Spleen (tissue), 13 donors: Measurements from ENCODE around the gene TEX13B. TPM values are rescaled to one million over a fixed set of nuclear protein-coding genes. Genes with fewer than 3 reads are reported as not detected.

Experiments
- DNase-seq: peaks from one replicate; pipeline ENCODE4 v3.0.0-alpha.2; 2020
- H3K27ac ChIP-seq, 8 donors: fragments of 200-600 bp; sonication (generic) in 7 of 8; 1 replicate in 4 of 8; 2 replicates in 4 of 8; pipeline versions ENCODE4 v1.5.0 to v1.8.0; 2016 to 2021; ENCODE audit warnings: inconsistent platforms in 4 of 8, mild to moderate bottlenecking in 4 of 8, moderate library complexity in 1 of 8
- H3K27me3 ChIP-seq, 7 donors: fragments of 200-600 bp; sonication (generic) in 6 of 7; replicated peaks in 1 of 7; 1 replicate in 4 of 7; 2 replicates in 3 of 7; pipeline versions ENCODE4 v1.5.0 to v1.8.0; 2016 to 2021; ENCODE audit warnings: inconsistent platforms in 3 of 7, mild to moderate bottlenecking in 1 of 7
- H3K36me3 ChIP-seq, 6 donors: fragments of 200-600 bp; sonication (generic) in 5 of 6; 1 replicate in 4 of 6; 2 replicates in 2 of 6; pipeline versions ENCODE4 v1.5.0 to v1.8.0; 2016 to 2021; ENCODE audit warnings: inconsistent platforms in 2 of 6
- H3K4me1 ChIP-seq, 6 donors: fragments of 200-600 bp; sonication (generic) in 5 of 6; 1 replicate in 3 of 6; 2 replicates in 3 of 6; pipeline versions ENCODE4 v1.5.0 to v1.8.0; 2016 to 2021; ENCODE audit warnings: inconsistent platforms in 3 of 6
- H3K4me3 ChIP-seq, 8 donors: fragments of 200-600 bp; sonication (generic) in 7 of 8; 1 replicate in 4 of 8; 2 replicates in 4 of 8; pipeline versions ENCODE4 v1.5.0 to v1.8.0; 2016 to 2021; ENCODE audit warnings: inconsistent platforms in 4 of 8, mild to moderate bottlenecking in 4 of 8, moderate library complexity in 2 of 8
- H3K9me3 ChIP-seq, 8 donors: fragments of 200-600 bp; sonication (generic) in 7 of 8; 1 replicate in 4 of 8; 2 replicates in 4 of 8; pipeline versions ENCODE4 v1.5.0 to v1.8.0; 2016 to 2021; ENCODE audit warnings: inconsistent platforms in 4 of 8
- POLR2A ChIP-seq, 3 donors: fragments of 450-650 bp; IDR thresholded peaks; one replicate each; pipeline ENCODE4 v1.5.1; 2017; ENCODE audit warnings: antibody characterized with exemption in 3 of 3, mild to moderate bottlenecking in 1 of 3
- POLR2AphosphoS5 ChIP-seq, 3 donors: sonication (generic); formaldehyde crosslinking; IDR thresholded peaks; one replicate each; pipeline ENCODE4 v1.5.1; 2017; ENCODE audit warnings: antibody characterized with exemption in 3 of 3
- WGBS, 5 donors: extraction: QIAGEN DNeasy Blood & Tissue Kit in 3 of 5; methylation state at CpG; one replicate each; pipeline versions ENCODE4 v1.1.5 to v1.1.7; 2013 to 2018; 5-methylcytosine and 5-hydroxymethylcytosine counted together
- intact Hi-C: fragments of 100-400 bp; cut with DNase I; formaldehyde crosslinking; loops from one replicate; pipeline ENCODE4 v1.15.0; 2023; ENCODE audit warnings: low total_unique reads
- long read RNA-seq, 2 donors: transcript quantifications; one replicate each; lab custom pipeline, GENCODE V29; 2026
- polyA plus RNA-seq, 3 donors: library from polyadenylated mRNA; stranded (reverse); fragments of 200-250 nt; gene quantifications; one replicate each; pipeline ENCODE4 v1.2.1, GENCODE V29; 2013
- total RNA-seq, 7 donors: library from RNA; depleted of rRNA in 3 of 7; stranded (reverse); fragments of >200 nt in 3 of 7; fragmentation: NEBNext Ultra II Directional in 4 of 7; extraction: Animal tissue kit (Norgen Biotek cat#: 25700) in 4 of 7; gene quantifications; one replicate each; pipeline versions ENCODE4 v1.1.0 to v1.2.1, GENCODE V29; 2016 to 2021
- TF ChIP-seq, protein P1 (sequence below), 11 experiments: fragments of 200-600 bp in 7 of 11; fragments of 450-650 bp in 4 of 11; sonication (generic) in 4 of 11; IDR thresholded peaks in 8 of 11; conservative IDR thresholded peaks in 3 of 11; 1 replicate in 7 of 11; 2 replicates in 4 of 11; pipeline versions ENCODE4 v1.4.0 to v1.8.0; 2016 to 2021; ENCODE audit warnings: antibody characterized with exemption in 11 of 11, inconsistent platforms in 4 of 11, mild to moderate bottlenecking in 1 of 11
- donor health status: healthy with polysubstance abuse.
- donor health status: DM: no; HTN: no; CAD: no; lungs with moderate emphysema.
- donor health status: DM: no; HTN: no; CAD: no.
- donor health status: Bipolar disorder and iron deficiency.
- donor health status: healthy.
- donor health status: DM: no; HTN: no; CAD: no.
- donor health status: DM: yes; HTN: yes; CAD: no.

Gene TEX13B, protein sequence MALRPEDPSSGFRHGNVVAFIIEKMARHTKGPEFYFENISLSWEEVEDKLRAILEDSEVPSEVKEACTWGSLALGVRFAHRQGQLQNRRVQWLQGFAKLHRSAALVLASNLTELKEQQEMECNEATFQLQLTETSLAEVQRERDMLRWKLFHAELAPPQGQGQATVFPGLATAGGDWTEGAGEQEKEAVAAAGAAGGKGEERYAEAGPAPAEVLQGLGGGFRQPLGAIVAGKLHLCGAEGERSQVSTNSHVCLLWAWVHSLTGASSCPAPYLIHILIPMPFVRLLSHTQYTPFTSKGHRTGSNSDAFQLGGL
- total RNA-seq, result not detected
- not detected for polyA plus RNA-seq
- long read RNA-seq, donor 1, result 0 reads
- long read RNA-seq, donor 2, result 0 reads

GRCh38 chrX:107982356-107982755 lies at the start of gene TEX13B:
Gene TEX13B, minus strand, starts transcription at chrX:107982370. Its CDS starts 243 bp downstream, at chrX:107982127.
- intact Hi-C loops, result no loop called here
- Histone ChIP-seq H3K4me3 (no peak within 1 kb of the TSS), H3K36me3 (no peaks in the 10 kb centered on the region), H3K27me3 (peaks cover 0 to 8% (median 0%) of the 10 kb centered on the region in 7 donors), H3K27ac (no peak within 1 kb of the TSS), H3K9me3 (no peaks in the 10 kb centered on the region), H3K4me1 (no peaks in the 10 kb centered on the region)
- no peak for DNase-seq
- WGBS, 5 donors, result 65 to 98% (median 87%) methylated on average over 5 to 6 of the region's 6 CpGs
- TF ChIP-seq POLR2AphosphoS5 (IDR thresholded peaks at IDR 0.05), result no peak
- TF ChIP-seq POLR2A (IDR thresholded peaks at IDR 0.05), result no peak
- TF ChIP-seq, protein P1, sequence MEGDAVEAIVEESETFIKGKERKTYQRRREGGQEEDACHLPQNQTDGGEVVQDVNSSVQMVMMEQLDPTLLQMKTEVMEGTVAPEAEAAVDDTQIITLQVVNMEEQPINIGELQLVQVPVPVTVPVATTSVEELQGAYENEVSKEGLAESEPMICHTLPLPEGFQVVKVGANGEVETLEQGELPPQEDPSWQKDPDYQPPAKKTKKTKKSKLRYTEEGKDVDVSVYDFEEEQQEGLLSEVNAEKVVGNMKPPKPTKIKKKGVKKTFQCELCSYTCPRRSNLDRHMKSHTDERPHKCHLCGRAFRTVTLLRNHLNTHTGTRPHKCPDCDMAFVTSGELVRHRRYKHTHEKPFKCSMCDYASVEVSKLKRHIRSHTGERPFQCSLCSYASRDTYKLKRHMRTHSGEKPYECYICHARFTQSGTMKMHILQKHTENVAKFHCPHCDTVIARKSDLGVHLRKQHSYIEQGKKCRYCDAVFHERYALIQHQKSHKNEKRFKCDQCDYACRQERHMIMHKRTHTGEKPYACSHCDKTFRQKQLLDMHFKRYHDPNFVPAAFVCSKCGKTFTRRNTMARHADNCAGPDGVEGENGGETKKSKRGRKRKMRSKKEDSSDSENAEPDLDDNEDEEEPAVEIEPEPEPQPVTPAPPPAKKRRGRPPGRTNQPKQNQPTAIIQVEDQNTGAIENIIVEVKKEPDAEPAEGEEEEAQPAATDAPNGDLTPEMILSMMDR (IDR thresholded peaks at IDR 0.05 in 8 of 11, conservative IDR thresholded peaks at IDR 0.05 in 3 of 11), result no peak

GRCh38 chrX:108029928-108030711 lies 48.0 kb upstream of the TEX13B start:
- Histone ChIP-seq H3K36me3 (no peaks in the 10 kb centered on the region), H3K4me3 (no peak overlapping the region), H3K4me1 (no peaks in the 10 kb centered on the region), H3K27me3 (peaks cover 0 to 21% (median 0%) of the 10 kb centered on the region in 7 donors), H3K9me3 (no peaks in the 10 kb centered on the region), H3K27ac (no peak overlapping the region)
- WGBS, 5 donors, result 72 to 80% (median 73%) methylated on average over 5 of the region's 5 CpGs
- TF ChIP-seq, protein P1 (IDR thresholded peaks at IDR 0.05 in 8 of 11, conservative IDR thresholded peaks at IDR 0.05 in 3 of 11), result no peak
- no peak for TF ChIP-seq POLR2AphosphoS5 (IDR thresholded peaks at IDR 0.05)
- no peak for TF ChIP-seq POLR2A (IDR thresholded peaks at IDR 0.05)
- intact Hi-C loops, result no loop called here
- DNase-seq, result no peak

- TF ChIP-seq POLR2AphosphoS5 (IDR thresholded peaks at IDR 0.05) (no peak), POLR2A (IDR thresholded peaks at IDR 0.05) (no peak)
- TF ChIP-seq, protein P1 (IDR thresholded peaks at IDR 0.05 in 8 of 11, conservative IDR thresholded peaks at IDR 0.05 in 3 of 11), result no peak
- WGBS, 5 donors, result 33 to 76% (median 67%) methylated on average over 1 of the region's 1 CpG
- H3K4me1 ChIP-seq, result no peaks in the 10 kb centered on the region
- H3K27me3 ChIP-seq, result peaks cover 0 to 17% (median 0%) of the 10 kb centered on the region in 7 donors
- no peaks in the 10 kb centered on the region for H3K9me3 ChIP-seq
- H3K4me3 ChIP-seq, result no peak overlapping the region
- no peak for DNase-seq
- H3K36me3 ChIP-seq, result no peaks in the 10 kb centered on the region
- H3K27ac ChIP-seq, result no peak overlapping the region
- intact Hi-C loops, result no loop called here
Measured at GRCh38 chrX:108028854-108029253, 46.7 kb upstream of the TEX13B start.
